Smooth muscle cell of the coronary artery (primary cell): ENCODE data around the gene ZNF185. TPM values are rescaled to one million over a fixed set of nuclear protein-coding genes. Genes with fewer than 3 reads are reported as not detected.

Experiments used
- total RNA-seq: library from RNA; depleted of rRNA; stranded (reverse); fragments of >200 nt; gene quantifications from 2 replicates; pipeline ENCODE4 v1.2.3, GENCODE V29; 2014; ENCODE audit warnings: low replicate concordance

Gene ZNF185
- 0.35 and 22.0 TPM in 2 replicates for total RNA-seq

DNA sequence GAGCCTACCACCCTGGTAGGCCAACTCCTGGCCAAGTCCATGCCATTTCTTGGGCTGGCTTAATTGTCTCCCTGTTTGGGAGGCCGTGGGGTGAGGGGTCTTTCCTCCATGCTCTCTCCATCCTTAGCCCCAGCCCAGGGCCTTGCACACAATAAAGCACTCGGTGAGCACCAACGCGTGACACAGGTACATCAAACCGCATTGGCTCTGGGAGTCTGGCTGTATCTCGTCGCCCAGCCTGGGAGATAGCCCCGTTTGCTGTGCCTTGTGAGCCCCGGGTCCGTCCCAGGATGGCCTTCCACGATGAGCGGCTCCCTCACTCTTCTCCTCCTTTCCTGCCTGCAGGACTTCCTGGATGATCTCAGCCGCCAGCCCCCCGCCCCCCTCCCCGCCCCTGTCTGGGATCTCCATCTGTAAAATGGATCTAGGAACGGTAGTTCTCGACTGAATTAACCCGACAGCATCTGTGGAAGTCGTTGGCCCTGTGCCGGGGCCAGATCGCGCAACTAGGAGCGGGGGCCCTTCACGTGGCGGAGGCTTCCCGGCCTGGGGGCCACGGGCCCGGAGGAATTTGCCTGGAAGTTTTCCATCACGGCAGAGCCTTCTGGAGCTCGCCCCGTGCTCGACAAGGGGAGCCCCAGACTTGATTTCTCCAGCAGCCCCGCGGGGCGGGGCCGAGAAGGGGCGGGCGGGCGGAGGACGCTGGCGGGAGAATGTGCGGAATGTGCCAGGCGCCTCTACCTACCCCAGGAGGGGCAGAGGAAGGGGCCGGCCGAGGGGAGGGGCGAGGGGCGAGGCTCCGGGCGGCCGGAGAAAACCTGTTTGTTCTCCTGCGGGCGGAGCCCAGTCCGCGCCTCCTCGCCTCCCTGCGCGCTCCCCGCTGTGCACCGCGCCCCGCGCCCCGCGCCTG lies at the start of gene ZNF185:
ZNF185 (plus strand) TSS at position 846 of the 910 bp plus-strand sequence. CDS start 16,423 bp downstream, outside the sequence.

Other genes starting within 250 kb of the ZNF185 start
- gene MAGEA3, start 199.3 kb upstream of the ZNF185 start, total RNA-seq = 0.15 TPM in 1 of 2 replicates, not detected in the other
- not detected in 2 replicates for gene CSAG2, start 188.8 kb upstream of the ZNF185 start, total RNA-seq
- not detected in 2 replicates for gene MAGEA2B, start 183.4 kb upstream of the ZNF185 start, total RNA-seq
- gene CSAG1, start 164.3 kb upstream of the ZNF185 start, total RNA-seq = not detected in 2 replicates
- gene MAGEA12, start 164.3 kb upstream of the ZNF185 start, total RNA-seq = 0.08 TPM in 1 of 2 replicates, not detected in the other
- gene MAGEA2, start 144.2 kb upstream of the ZNF185 start, total RNA-seq = not detected in 2 replicates
- gene CSAG3, start 138.8 kb upstream of the ZNF185 start, total RNA-seq = not detected in 2 replicates
- not detected in 2 replicates for gene MAGEA6, start 128.4 kb upstream of the ZNF185 start, total RNA-seq
- gene CETN2, start 67.3 kb upstream of the ZNF185 start, total RNA-seq = 19.0 and 31.3 TPM in 2 replicates
- 13.9 and 18.9 TPM in 2 replicates for gene NSDHL, start 67.0 kb upstream of the ZNF185 start, total RNA-seq
- not detected in 2 replicates for gene PNMA5, start 96.0 kb downstream of the ZNF185 start, total RNA-seq
- gene PNMA3, start 158.4 kb downstream of the ZNF185 start, total RNA-seq = 0.70 TPM in 1 of 2 replicates, not detected in the other
- gene PNMA6A, start 174.4 kb downstream of the ZNF185 start, total RNA-seq = 0.68 and 2.2 TPM in 2 replicates